Panc1 (cell line): Measurements from ENCODE around the gene KRT4. TPM values are rescaled to one million over a fixed set of nuclear protein-coding genes. Genes with fewer than 3 reads are reported as not detected.

Source experiments
- ATAC-seq: fragments of 200-7000 bp; cut with Tn5 transposase; 2 replicates; pipeline ENCODE4 v1.9.1; 2020; ENCODE audit warnings: mild to moderate bottlenecking, moderate library complexity
- BruUV-seq: library from RNA; stranded (reverse); fragments of 400-500 nt; replicated peaks from 2 replicates; lab custom pipeline; 2021; lab: Mats Ljungman, UMichigan
- CTCF ChIA-PET: fragments of 300-600 bp; sonication (Branson Sonifier 250); formaldehyde crosslinking; loops from one replicate; lab custom pipeline; 2022; ENCODE audit warnings: antibody characterized with exemption; lab: Charles Lee
- POLR2A ChIA-PET: fragments of 300-600 bp; sonication (Branson Sonifier 250); formaldehyde crosslinking; loops from one replicate; lab custom pipeline; 2022; ENCODE audit warnings: antibody characterized with exemption; lab: Charles Lee
- DNase-seq: peaks from one replicate; pipeline ENCODE4 v3.0.0-alpha.2; 2010; ENCODE audit warnings: low read depth, low spot score
- H3K27ac ChIP-seq: 2 replicates; pipeline ENCODE4 v1.5.1; 2011; ENCODE audit warnings: mild to moderate bottlenecking, low read length, inconsistent platforms
- H3K27me3 ChIP-seq: fragments of 200-500 bp; sonication (Bioruptor generic); 2 replicates; pipeline ENCODE4 v1.6.0; 2014; ENCODE audit warnings: low read length, inconsistent platforms; ENCODE audit not compliant: control insufficient read depth, insufficient read depth
- H3K36me3 ChIP-seq: fragments of 200-500 bp; sonication (Bioruptor generic); 2 replicates; pipeline ENCODE4 v1.5.1; 2014; ENCODE audit warnings: inconsistent platforms, mild to moderate bottlenecking, low read length, moderate library complexity; ENCODE audit not compliant: control insufficient read depth, insufficient read depth
- H3K4me1 ChIP-seq: 2 replicates; pipeline ENCODE4 v1.5.1; 2011; ENCODE audit warnings: inconsistent platforms, mild to moderate bottlenecking, low read length, moderate library complexity; ENCODE audit not compliant: control insufficient read depth, insufficient read depth
- H3K4me3 ChIP-seq, 2 experiments: 2 replicates each; pipeline ENCODE4 v1.5.1; 2011 to 2012; ENCODE audit warnings: low read depth in 2 of 2, low read length in 2 of 2, mild to moderate bottlenecking in 2 of 2, inconsistent platforms in 1 of 2, moderate library complexity in 1 of 2
- H3K9me3 ChIP-seq: fragments of 200-500 bp; sonication (Bioruptor generic); 2 replicates; pipeline ENCODE4 v1.5.1; 2014; ENCODE audit warnings: low read depth, mild to moderate bottlenecking, inconsistent platforms, low read length, moderate library complexity; ENCODE audit not compliant: control insufficient read depth, insufficient read depth
- POLR2AphosphoS5 ChIP-seq: IDR thresholded peaks from 2 replicates; pipeline ENCODE4 v1.6.1; 2012; ENCODE audit warnings: mild to moderate bottlenecking, low read depth, low read length, moderate library complexity
- SIN3A ChIP-seq: IDR thresholded peaks from 2 replicates; pipeline ENCODE4 v1.6.1; 2012; ENCODE audit warnings: low read depth, mild to moderate bottlenecking, low read length, moderate library complexity, borderline replicate concordance; ENCODE audit not compliant: insufficient read depth
- TCF7L2 ChIP-seq: IDR thresholded peaks from 2 replicates; pipeline ENCODE4 v1.6.1; 2011; ENCODE audit warnings: mild to moderate bottlenecking, low read depth, low read length, inconsistent platforms
- in situ Hi-C: cut with HindIII; loops from 2 replicates; pipeline ENCODE4 v1.10.0; 2016; ENCODE audit warnings: low sequenced_read_pairs, low pct_unique_long_range_greater_than_20kb
- intact Hi-C: fragments of 100-400 bp; cut with micrococcal nuclease; formaldehyde crosslinking; loops from one replicate; pipeline ENCODE4 v1.10.0; 2022; ENCODE audit not compliant: unreplicated experiment
- total RNA-seq: library from RNA; stranded (reverse); gene quantifications from one replicate; pipeline ENCODE4 v1.2.1, GENCODE V29; 2021; ENCODE audit not compliant: unreplicated experiment
- TF ChIP-seq, protein P1 (sequence below): fragments of 450-650 bp; IDR thresholded peaks from 2 replicates; pipeline ENCODE4 v1.5.1; 2017; ENCODE audit warnings: mild to moderate bottlenecking
- TF ChIP-seq, protein P2 (sequence below), 2 experiments: IDR thresholded peaks; 2 replicates each; pipeline ENCODE4 v1.6.1; 2011 to 2012; ENCODE audit warnings: low read depth in 2 of 2, control low read depth in 1 of 2, low read length in 1 of 2, mild to moderate bottlenecking in 1 of 2, moderate library complexity in 1 of 2; ENCODE audit not compliant: insufficient read depth in 1 of 2

The KRT4 gene
- total RNA-seq, 1 experiment from 2014 or later, result 0.15 TPM

DNA sequence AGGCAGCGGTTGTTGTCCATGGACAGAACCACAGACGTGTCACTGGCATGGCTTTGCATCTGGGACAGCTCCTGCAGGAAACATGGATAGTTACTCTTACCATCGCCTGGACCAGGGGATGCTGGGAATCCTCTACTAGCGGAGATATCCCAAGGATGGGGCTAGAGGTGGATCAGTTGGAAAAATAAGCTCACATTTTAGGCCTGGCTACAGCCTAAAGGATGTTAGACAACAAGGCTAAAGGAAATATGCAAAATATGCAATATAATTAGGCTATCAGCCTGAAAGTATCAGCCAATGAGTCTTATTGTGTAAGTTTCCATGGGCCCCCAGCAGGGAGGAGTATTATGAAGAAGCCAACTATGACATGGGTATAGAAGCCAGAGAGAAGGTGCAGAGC is 41.7 kb downstream of the KRT4 start:
- Histone ChIP-seq H3K9me3 (no peaks in the 10 kb centered on the region), H3K4me1 (no peaks in the 10 kb centered on the region), H3K27ac (no peak overlapping the region), H3K27me3 (peaks cover 3% of the 10 kb centered on the region; the same call in 1 of the 2 replicates), H3K4me3 (no peak overlapping the region), H3K36me3 (no peaks in the 10 kb centered on the region)
- ChIA-PET POLR2A (no interaction called here), CTCF (interaction anchor here (1.1 kb wide), 1 partner anchor 107 kb away, joined by 3 read pairs; no protein-coding TSS in a partner anchor)
- TF ChIP-seq, protein P1, sequence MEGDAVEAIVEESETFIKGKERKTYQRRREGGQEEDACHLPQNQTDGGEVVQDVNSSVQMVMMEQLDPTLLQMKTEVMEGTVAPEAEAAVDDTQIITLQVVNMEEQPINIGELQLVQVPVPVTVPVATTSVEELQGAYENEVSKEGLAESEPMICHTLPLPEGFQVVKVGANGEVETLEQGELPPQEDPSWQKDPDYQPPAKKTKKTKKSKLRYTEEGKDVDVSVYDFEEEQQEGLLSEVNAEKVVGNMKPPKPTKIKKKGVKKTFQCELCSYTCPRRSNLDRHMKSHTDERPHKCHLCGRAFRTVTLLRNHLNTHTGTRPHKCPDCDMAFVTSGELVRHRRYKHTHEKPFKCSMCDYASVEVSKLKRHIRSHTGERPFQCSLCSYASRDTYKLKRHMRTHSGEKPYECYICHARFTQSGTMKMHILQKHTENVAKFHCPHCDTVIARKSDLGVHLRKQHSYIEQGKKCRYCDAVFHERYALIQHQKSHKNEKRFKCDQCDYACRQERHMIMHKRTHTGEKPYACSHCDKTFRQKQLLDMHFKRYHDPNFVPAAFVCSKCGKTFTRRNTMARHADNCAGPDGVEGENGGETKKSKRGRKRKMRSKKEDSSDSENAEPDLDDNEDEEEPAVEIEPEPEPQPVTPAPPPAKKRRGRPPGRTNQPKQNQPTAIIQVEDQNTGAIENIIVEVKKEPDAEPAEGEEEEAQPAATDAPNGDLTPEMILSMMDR, result no peak
- TF ChIP-seq SIN3A, result no peak
- TF ChIP-seq TCF7L2, result no peak
- TF ChIP-seq, protein P2, sequence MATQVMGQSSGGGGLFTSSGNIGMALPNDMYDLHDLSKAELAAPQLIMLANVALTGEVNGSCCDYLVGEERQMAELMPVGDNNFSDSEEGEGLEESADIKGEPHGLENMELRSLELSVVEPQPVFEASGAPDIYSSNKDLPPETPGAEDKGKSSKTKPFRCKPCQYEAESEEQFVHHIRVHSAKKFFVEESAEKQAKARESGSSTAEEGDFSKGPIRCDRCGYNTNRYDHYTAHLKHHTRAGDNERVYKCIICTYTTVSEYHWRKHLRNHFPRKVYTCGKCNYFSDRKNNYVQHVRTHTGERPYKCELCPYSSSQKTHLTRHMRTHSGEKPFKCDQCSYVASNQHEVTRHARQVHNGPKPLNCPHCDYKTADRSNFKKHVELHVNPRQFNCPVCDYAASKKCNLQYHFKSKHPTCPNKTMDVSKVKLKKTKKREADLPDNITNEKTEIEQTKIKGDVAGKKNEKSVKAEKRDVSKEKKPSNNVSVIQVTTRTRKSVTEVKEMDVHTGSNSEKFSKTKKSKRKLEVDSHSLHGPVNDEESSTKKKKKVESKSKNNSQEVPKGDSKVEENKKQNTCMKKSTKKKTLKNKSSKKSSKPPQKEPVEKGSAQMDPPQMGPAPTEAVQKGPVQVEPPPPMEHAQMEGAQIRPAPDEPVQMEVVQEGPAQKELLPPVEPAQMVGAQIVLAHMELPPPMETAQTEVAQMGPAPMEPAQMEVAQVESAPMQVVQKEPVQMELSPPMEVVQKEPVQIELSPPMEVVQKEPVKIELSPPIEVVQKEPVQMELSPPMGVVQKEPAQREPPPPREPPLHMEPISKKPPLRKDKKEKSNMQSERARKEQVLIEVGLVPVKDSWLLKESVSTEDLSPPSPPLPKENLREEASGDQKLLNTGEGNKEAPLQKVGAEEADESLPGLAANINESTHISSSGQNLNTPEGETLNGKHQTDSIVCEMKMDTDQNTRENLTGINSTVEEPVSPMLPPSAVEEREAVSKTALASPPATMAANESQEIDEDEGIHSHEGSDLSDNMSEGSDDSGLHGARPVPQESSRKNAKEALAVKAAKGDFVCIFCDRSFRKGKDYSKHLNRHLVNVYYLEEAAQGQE (IDR thresholded peaks at IDR 0.05; ENCODE audit: insufficient read depth in 1 of 2, low read depth in 2 of 2, low read length in 1 of 2), result no peak
- no peak for TF ChIP-seq POLR2AphosphoS5
- intact Hi-C loops (no loop called here), in situ Hi-C loops (no loop called here)
- ATAC-seq, result no peak
- no peak for DNase-seq
- BruUV-seq, result no TSS peak

DNA sequence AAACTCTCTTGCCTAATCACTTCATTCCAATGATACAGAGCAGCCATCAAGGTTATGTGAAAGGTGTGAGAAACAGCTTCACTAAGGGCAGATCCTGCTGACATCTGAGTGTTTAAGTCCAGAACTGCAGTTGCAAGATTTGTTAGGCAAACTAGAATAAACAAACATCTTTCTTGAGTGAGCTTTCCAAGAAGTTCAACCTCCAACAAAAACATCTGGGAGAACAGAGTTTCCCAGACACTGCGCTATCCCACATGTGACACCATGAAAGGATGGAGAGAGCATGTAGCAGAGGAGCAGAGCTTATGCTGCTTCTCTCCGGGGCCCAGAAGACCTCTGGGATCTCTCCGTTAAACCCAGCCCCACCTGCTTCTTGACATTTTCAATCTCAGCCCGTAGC is 42.4 kb downstream of the KRT4 start:
- no peaks in the 10 kb centered on the region for H3K36me3 ChIP-seq
- in situ Hi-C loops (no loop called here), intact Hi-C loops (no loop called here)
- H3K4me1 ChIP-seq, result no peaks in the 10 kb centered on the region
- no peaks in the 10 kb centered on the region for H3K9me3 ChIP-seq
- TF ChIP-seq TCF7L2, result no peak
- CTCF ChIA-PET, result no interaction called here
- BruUV-seq, result no TSS peak
- no peak overlapping the region for H3K27ac ChIP-seq
- ATAC-seq (no peak), DNase-seq (no peak)
- H3K4me3 ChIP-seq, result no peak overlapping the region
- POLR2A ChIA-PET, result no interaction called here
- peaks cover 3% of the 10 kb centered on the region; the same call in 1 of the 2 replicates for H3K27me3 ChIP-seq

DNA sequence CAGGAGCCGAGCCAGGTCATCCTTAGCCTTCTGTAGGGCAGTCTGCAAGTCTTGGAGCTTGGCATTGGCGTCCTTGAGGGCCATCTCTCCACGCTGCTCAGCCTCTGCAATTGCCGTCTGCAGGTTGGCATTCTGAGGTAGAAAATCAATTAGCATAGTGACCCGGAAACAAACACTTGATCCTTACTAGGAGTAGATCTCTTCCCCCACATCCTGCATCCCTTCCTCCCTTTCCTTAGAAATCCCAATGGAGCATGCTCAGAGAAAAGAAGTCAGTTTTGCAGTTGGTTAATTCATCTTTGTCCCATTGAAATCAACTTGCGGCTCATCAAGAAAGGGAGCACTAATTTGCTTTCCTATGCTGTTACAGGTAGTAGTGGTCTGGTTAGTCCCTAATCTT is 42.8 kb downstream of the KRT4 start:
- CTCF ChIA-PET, result no interaction called here
- ATAC-seq (no peak), DNase-seq (no peak)
- H3K4me1 ChIP-seq, result no peaks in the 10 kb centered on the region
- H3K27me3 ChIP-seq, result peaks cover 3% of the 10 kb centered on the region; the same call in 1 of the 2 replicates
- no TSS peak for BruUV-seq
- TF ChIP-seq, protein P1, result no peak
- TF ChIP-seq SIN3A (no peak), POLR2AphosphoS5 (no peak), TCF7L2 (no peak)
- TF ChIP-seq, protein P2 (IDR thresholded peaks at IDR 0.05; ENCODE audit: insufficient read depth in 1 of 2, low read depth in 2 of 2, low read length in 1 of 2), result no peak
- no peak overlapping the region for H3K27ac ChIP-seq
- POLR2A ChIA-PET, result no interaction called here
- in situ Hi-C loops (no loop called here), intact Hi-C loops (no loop called here)
- no peak overlapping the region for H3K4me3 ChIP-seq
- H3K36me3 ChIP-seq, result no peaks in the 10 kb centered on the region
- no peaks in the 10 kb centered on the region for H3K9me3 ChIP-seq
